ENCODE results near the gene RFC5. TPM values are rescaled to one million over a fixed set of nuclear protein-coding genes. Genes with fewer than 3 reads are reported as not detected.
"Not testable (repeated sequence)": the region's sequence is repeated elsewhere in the genome, so short reads cannot be mapped to it uniquely, and the experiment has no call there.

RFC5 gene
- total and polyA plus RNA-seq, 9 donors: 10.5 to 17.8 (median 13.1) TPM

DNA sequence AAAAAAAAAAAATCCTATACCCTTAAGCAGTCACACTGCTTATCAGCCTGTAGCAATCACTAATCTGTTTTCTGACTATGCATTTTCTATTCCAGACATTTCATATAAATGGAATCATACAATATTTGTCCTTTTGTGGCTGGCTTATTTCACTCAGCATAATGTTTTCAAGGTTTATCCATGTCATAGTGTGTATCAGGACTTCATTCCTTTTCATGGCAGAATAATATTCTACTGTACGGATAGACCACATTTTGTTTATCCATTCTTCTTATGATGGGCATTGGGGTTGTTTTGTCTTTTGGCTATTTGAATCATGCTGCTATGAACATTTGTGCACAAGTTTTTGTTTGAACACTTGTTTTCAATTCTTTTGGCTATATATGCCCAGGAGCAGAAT lies 39.1 kb upstream of the RFC5 start:
- DNase-seq: no peak
- no peak overlapping the region for H3K4me3 ChIP-seq (ENCODE audit: low read length)
- WGBS (ENCODE audit: insufficient coverage): no CpG with 5 or more reads among the region's 1 CpG
- H3K9me3 ChIP-seq (replicated peaks; ENCODE audit: control insufficient read depth, low read depth, low read length): no peaks in the 10 kb centered on the region
- H3K27ac ChIP-seq (ENCODE audit: low read length): no peak overlapping the region
- H3K27me3 ChIP-seq (ENCODE audit: control insufficient read depth, insufficient read depth, low read length): peaks cover 2% of the 10 kb centered on the region
- no peaks in the 10 kb centered on the region for H3K4me1 ChIP-seq (ENCODE audit: control insufficient read depth, insufficient read depth, low read length)
- no peaks in the 10 kb centered on the region for H3K36me3 ChIP-seq (ENCODE audit: control insufficient read depth, insufficient read depth, low read length)

GRCh38 chr12:117980616-117981015 lies 35.9 kb upstream of the RFC5 start:
- Histone ChIP-seq H3K36me3 (ENCODE audit: control insufficient read depth, insufficient read depth, low read length) (no peaks in the 10 kb centered on the region), H3K4me1 (ENCODE audit: control insufficient read depth, insufficient read depth, low read length) (no peaks in the 10 kb centered on the region), H3K27me3 (ENCODE audit: control insufficient read depth, insufficient read depth, low read length) (no peaks in the 10 kb centered on the region), H3K4me3 (ENCODE audit: low read length) (no peak overlapping the region), H3K27ac (ENCODE audit: low read length) (no peak overlapping the region), H3K9me3 (replicated peaks; ENCODE audit: control insufficient read depth, low read depth, low read length) (no peaks in the 10 kb centered on the region)
- WGBS (ENCODE audit: insufficient coverage): 40% methylated on average over 1 of the region's 4 CpGs
- DNase-seq: no peak

DNA sequence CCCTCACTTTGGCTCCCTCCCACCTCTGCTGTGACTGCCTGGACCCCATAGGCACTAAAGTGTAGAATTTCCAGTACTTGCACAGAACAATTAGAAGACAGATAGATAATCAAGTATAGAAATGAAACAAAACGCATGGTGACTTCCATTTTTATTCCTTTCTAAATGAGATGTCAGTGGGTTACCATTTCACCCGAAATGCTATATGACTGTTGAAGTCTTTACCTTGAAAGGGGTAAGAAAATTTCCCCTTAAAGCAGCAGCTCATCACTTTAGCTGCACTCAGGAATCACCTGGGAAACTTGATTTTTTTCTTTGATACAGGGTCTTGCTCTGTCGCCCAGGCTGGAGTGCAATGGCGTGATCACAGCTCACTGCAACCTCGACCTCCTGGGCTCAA lies 35.2 kb upstream of the RFC5 start:
- no peak for DNase-seq
- H3K4me1 ChIP-seq (ENCODE audit: control insufficient read depth, insufficient read depth, low read length): no peaks in the 10 kb centered on the region
- WGBS (ENCODE audit: insufficient coverage): 60% methylated on average over 1 of the region's 5 CpGs

DNA sequence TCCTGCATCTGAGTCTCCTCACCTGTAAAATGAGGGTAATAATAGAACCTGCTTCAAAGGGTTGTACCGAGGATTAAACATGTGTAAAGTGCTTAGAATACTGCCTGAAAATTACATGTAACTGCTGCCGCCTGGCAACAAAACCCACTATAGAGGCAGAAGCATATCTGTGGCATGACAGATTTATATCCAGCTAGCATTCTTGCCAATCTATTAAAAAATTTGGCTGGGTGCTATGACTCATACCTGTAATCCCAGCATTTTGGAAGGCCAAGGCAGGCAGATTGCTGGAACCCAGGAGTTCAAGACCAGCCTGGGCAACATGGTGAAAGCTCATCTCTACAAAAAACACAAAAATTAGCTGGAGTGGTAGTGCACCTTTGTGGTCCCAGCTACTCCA lies 31.3 kb upstream of the RFC5 start:
- Histone ChIP-seq H3K4me1 (ENCODE audit: control insufficient read depth, insufficient read depth, low read length) (no peaks in the 10 kb centered on the region), H3K9me3 (replicated peaks; ENCODE audit: control insufficient read depth, low read depth, low read length) (no peaks in the 10 kb centered on the region), H3K27ac (ENCODE audit: low read length) (no peak overlapping the region), H3K36me3 (ENCODE audit: control insufficient read depth, insufficient read depth, low read length) (no peaks in the 10 kb centered on the region), H3K4me3 (ENCODE audit: low read length) (no peak overlapping the region), H3K27me3 (ENCODE audit: control insufficient read depth, insufficient read depth, low read length) (no peaks in the 10 kb centered on the region)
- 86% methylated on average over 1 of the region's 2 CpGs for WGBS (ENCODE audit: insufficient coverage)
- DNase-seq: no peak

More for the DNA sequence above, 35.2 kb upstream of the RFC5 start:
- H3K27ac ChIP-seq (ENCODE audit: low read length): no peak overlapping the region
- no peaks in the 10 kb centered on the region for H3K27me3 ChIP-seq (ENCODE audit: control insufficient read depth, insufficient read depth, low read length)
- H3K36me3 ChIP-seq (ENCODE audit: control insufficient read depth, insufficient read depth, low read length): no peaks in the 10 kb centered on the region
- no peaks in the 10 kb centered on the region for H3K9me3 ChIP-seq (replicated peaks; ENCODE audit: control insufficient read depth, low read depth, low read length)
- no peak overlapping the region for H3K4me3 ChIP-seq (ENCODE audit: low read length)

DNA sequence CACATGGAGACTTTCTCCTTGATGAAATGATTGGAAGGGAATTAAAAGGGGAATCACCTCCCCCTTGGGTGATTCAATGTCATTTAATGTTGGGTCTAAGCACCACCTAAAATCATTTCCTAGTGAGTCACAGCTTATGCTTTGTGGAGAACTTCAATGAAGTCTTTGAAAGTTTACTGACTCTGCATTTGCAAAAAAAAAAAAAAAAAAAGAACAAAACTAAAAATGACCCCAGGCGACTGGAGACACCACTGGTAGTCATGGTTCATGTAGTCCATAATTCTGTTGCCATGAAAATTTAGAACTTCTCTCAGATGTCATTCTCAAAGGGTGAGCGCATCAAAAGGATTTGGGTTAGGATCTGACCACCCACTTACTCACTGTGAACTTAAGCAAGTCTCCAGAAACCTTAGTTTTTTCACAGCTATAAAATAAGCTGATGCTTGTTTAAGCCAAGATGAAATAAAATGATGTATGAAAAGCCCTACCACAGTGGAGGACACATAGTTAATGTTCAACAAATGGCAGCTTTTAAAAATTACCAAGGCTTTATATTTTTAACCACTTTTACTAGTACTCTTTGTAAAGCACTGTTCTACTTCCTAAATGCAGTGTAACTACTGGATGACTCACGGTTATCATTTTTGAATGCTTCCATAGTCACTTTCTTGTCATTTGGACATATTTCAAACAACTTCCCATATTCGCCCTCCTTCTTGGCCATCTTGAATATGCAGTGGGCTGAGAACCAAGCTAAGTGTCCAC lies 29.6 kb upstream of the RFC5 start:
- Histone ChIP-seq H3K9me3 (replicated peaks; ENCODE audit: control insufficient read depth, low read depth, low read length) (no peaks in the 10 kb centered on the region), H3K27me3 (ENCODE audit: control insufficient read depth, insufficient read depth, low read length) (no peaks in the 10 kb centered on the region), H3K27ac (ENCODE audit: low read length) (no peak overlapping the region), H3K4me3 (ENCODE audit: low read length) (no peak overlapping the region), H3K4me1 (ENCODE audit: control insufficient read depth, insufficient read depth, low read length) (no peaks in the 10 kb centered on the region), H3K36me3 (ENCODE audit: control insufficient read depth, insufficient read depth, low read length) (no peaks in the 10 kb centered on the region)
- no CpG with 5 or more reads among the region's 4 CpGs for WGBS (ENCODE audit: insufficient coverage)
- DNase-seq: no peak

GRCh38 chr12:117994551-117995438 lies 21.7 kb upstream of the RFC5 start:
- no peak overlapping the region for H3K4me3 ChIP-seq (ENCODE audit: low read length)
- no peaks in the 10 kb centered on the region for H3K9me3 ChIP-seq (replicated peaks; ENCODE audit: control insufficient read depth, low read depth, low read length)
- H3K4me1 ChIP-seq (ENCODE audit: control insufficient read depth, insufficient read depth, low read length): no peaks in the 10 kb centered on the region
- no CpG with 5 or more reads among the region's 3 CpGs for WGBS (ENCODE audit: insufficient coverage)
- DNase-seq: no peak
- H3K27me3 ChIP-seq (ENCODE audit: control insufficient read depth, insufficient read depth, low read length): no peaks in the 10 kb centered on the region
- no peaks in the 10 kb centered on the region for H3K36me3 ChIP-seq (ENCODE audit: control insufficient read depth, insufficient read depth, low read length)
- H3K27ac ChIP-seq (ENCODE audit: low read length): no peak overlapping the region

GRCh38 chr12:117998719-117999118 lies 17.8 kb upstream of the RFC5 start:
- Histone ChIP-seq H3K4me3 (ENCODE audit: low read length) (no peak overlapping the region), H3K27ac (ENCODE audit: low read length) (no peak overlapping the region), H3K27me3 (ENCODE audit: control insufficient read depth, insufficient read depth, low read length) (no peaks in the 10 kb centered on the region), H3K36me3 (ENCODE audit: control insufficient read depth, insufficient read depth, low read length) (no peaks in the 10 kb centered on the region), H3K4me1 (ENCODE audit: control insufficient read depth, insufficient read depth, low read length) (no peaks in the 10 kb centered on the region), H3K9me3 (replicated peaks; ENCODE audit: control insufficient read depth, low read depth, low read length) (no peaks in the 10 kb centered on the region)
- DNase-seq: no peak
- no CpG with 5 or more reads among the region's 2 CpGs for WGBS (ENCODE audit: insufficient coverage)

DNA sequence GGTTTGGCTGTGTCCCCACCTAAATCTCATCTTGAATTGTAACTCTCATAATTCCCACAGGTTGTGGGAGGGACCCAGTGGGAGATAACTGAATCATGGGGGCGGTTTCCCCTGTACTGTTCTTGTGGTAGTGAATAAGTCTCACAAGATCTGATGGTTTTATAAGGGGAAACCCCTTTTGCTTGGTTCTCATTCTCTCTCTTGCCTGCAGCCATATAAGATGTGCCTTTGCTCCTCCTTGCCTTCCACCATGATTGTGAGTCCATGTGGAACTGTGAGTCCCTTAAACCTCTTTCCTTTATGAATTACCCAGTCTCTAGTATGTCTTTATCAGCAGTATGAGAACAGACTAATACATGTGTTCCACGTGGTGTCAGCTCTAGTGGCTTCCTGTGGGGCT lies 16.7 kb upstream of the RFC5 start:
- H3K27me3 ChIP-seq (ENCODE audit: control insufficient read depth, insufficient read depth, low read length); H3K27ac ChIP-seq (ENCODE audit: low read length); DNase-seq; H3K9me3 ChIP-seq (replicated peaks; ENCODE audit: control insufficient read depth, low read depth, low read length); H3K36me3 ChIP-seq (ENCODE audit: control insufficient read depth, insufficient read depth, low read length); H3K4me1 ChIP-seq (ENCODE audit: control insufficient read depth, insufficient read depth, low read length); H3K4me3 ChIP-seq (ENCODE audit: low read length): not testable (repeated sequence)
- WGBS (ENCODE audit: insufficient coverage): no CpG with 5 or more reads among the region's 2 CpGs

GRCh38 chr12:118010903-118011302 lies 5.6 kb upstream of the RFC5 start:
- H3K36me3 ChIP-seq (ENCODE audit: control insufficient read depth, insufficient read depth, low read length): no peaks in the 10 kb centered on the region
- no peak for DNase-seq

DNA sequence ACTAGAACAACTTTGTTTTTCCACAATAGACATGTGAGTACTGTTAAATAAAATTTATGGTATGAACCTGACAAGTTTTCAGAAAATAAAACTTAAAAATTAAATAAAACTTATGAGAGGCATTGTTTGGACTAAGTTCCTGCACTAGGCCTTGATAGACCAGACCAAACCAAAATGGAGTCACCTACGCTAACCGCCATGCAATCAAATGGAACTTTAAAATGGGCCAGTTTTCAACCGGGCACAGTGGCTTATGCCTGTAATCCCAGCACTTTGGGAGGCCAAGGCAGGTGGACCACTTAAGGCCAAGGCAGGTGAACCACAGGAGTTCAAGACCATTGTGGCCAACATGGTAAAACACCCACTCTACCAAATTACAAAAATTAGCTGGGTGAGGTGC lies 5.1 kb upstream of the RFC5 start:
- no peaks in the 10 kb centered on the region for H3K9me3 ChIP-seq (replicated peaks; ENCODE audit: control insufficient read depth, low read depth, low read length)
- no peaks in the 10 kb centered on the region for H3K36me3 ChIP-seq (ENCODE audit: control insufficient read depth, insufficient read depth, low read length)
- H3K27me3 ChIP-seq (ENCODE audit: control insufficient read depth, insufficient read depth, low read length): peaks cover 2% of the 10 kb centered on the region
- DNase-seq: no peak
- H3K27ac ChIP-seq (ENCODE audit: low read length): no peak overlapping the region
- H3K4me1 ChIP-seq (ENCODE audit: control insufficient read depth, insufficient read depth, low read length): peaks cover 3% of the 10 kb centered on the region
- H3K4me3 ChIP-seq (ENCODE audit: low read length): no peak overlapping the region
- 97% methylated on average over 3 of the region's 3 CpGs for WGBS (ENCODE audit: insufficient coverage)

More at GRCh38 chr12:118010903-118011302, 5.6 kb upstream of the RFC5 start:
- Histone ChIP-seq H3K9me3 (replicated peaks; ENCODE audit: control insufficient read depth, low read depth, low read length) (no peaks in the 10 kb centered on the region), H3K4me3 (ENCODE audit: low read length) (no peak overlapping the region), H3K27ac (ENCODE audit: low read length) (no peak overlapping the region), H3K27me3 (ENCODE audit: control insufficient read depth, insufficient read depth, low read length) (peaks cover 2% of the 10 kb centered on the region), H3K4me1 (ENCODE audit: control insufficient read depth, insufficient read depth, low read length) (peaks cover under 1% of the 10 kb centered on the region)
- no CpG with 5 or more reads among the region's 3 CpGs for WGBS (ENCODE audit: insufficient coverage)
